Effector memory CD4-positive, alpha-beta T cell (primary cell): ENCODE results near the gene FAM149B1.

Experiments
- DNase-seq, 3 donors: peaks; one replicate each; pipeline ENCODE4 v3.0.0-alpha.2; 2020
- H3K27ac ChIP-seq: 2 replicates; pipeline ENCODE4 v1.7.0; 2013; ENCODE audit warnings: mild to moderate bottlenecking, low read length, moderate library complexity; ENCODE audit not compliant: insufficient read depth, poor library complexity, severe bottlenecking
- H3K27me3 ChIP-seq: replicated peaks from 2 replicates; pipeline ENCODE4 v1.7.0; 2013; ENCODE audit warnings: mild to moderate bottlenecking, low read length; ENCODE audit not compliant: insufficient read depth, control insufficient read depth, poor library complexity, severe bottlenecking
- H3K36me3 ChIP-seq: 2 replicates; pipeline ENCODE4 v1.7.0; 2013; ENCODE audit warnings: mild to moderate bottlenecking, low read length, moderate library complexity; ENCODE audit not compliant: control insufficient read depth, insufficient read depth
- H3K4me1 ChIP-seq: 2 replicates; pipeline ENCODE4 v1.7.0; 2013; ENCODE audit warnings: low read length, mild to moderate bottlenecking; ENCODE audit not compliant: control insufficient read depth, insufficient read depth, poor library complexity, severe bottlenecking
- H3K4me3 ChIP-seq: 2 replicates; pipeline ENCODE4 v1.7.0; 2013; ENCODE audit warnings: low read length, low read depth, mild to moderate bottlenecking; ENCODE audit not compliant: insufficient read depth, poor library complexity, severe bottlenecking
- H3K9me3 ChIP-seq: 2 replicates; pipeline ENCODE4 v1.7.0; 2013; ENCODE audit warnings: mild to moderate bottlenecking, low read length, moderate library complexity; ENCODE audit not compliant: control insufficient read depth

FAM149B1 gene

GRCh38 chr10:73226663-73227062 lies 58.7 kb downstream of the FAM149B1 start:
- H3K4me1 ChIP-seq, result no peaks in the 10 kb centered on the region
- H3K9me3 ChIP-seq, result no peaks in the 10 kb centered on the region
- no peak for DNase-seq
- no peaks in the 10 kb centered on the region for H3K36me3 ChIP-seq
- no peaks in the 10 kb centered on the region for H3K27me3 ChIP-seq
- no peak overlapping the region for H3K4me3 ChIP-seq
- no peak overlapping the region for H3K27ac ChIP-seq

- Histone ChIP-seq H3K36me3 (peaks cover 5% of the 10 kb centered on the region), H3K9me3 (no peaks in the 10 kb centered on the region), H3K27ac (no peak overlapping the region), H3K4me3 (no peak overlapping the region), H3K4me1 (no peaks in the 10 kb centered on the region), H3K27me3 (no peaks in the 10 kb centered on the region)
- no peak for DNase-seq
These were observed 60.3 kb downstream of the FAM149B1 start for GRCh38 chr10:73228247-73228646.

- Histone ChIP-seq H3K4me3 (no peak overlapping the region), H3K27me3 (no peaks in the 10 kb centered on the region), H3K4me1 (no peaks in the 10 kb centered on the region), H3K27ac (no peak overlapping the region), H3K36me3 (peaks cover 5% of the 10 kb centered on the region), H3K9me3 (no peaks in the 10 kb centered on the region)
- DNase-seq, result no peak
These were observed 61.6 kb downstream of the FAM149B1 start for GRCh38 chr10:73229567-73229966.

GRCh38 chr10:73232887-73233286 lies 65.0 kb downstream of the FAM149B1 start:
- Histone ChIP-seq H3K4me1 (no peaks in the 10 kb centered on the region), H3K27ac (no peak overlapping the region), H3K27me3 (no peaks in the 10 kb centered on the region), H3K36me3 (peaks cover 15% of the 10 kb centered on the region), H3K4me3 (no peak overlapping the region), H3K9me3 (no peaks in the 10 kb centered on the region)
- DNase-seq, result no peak

GRCh38 chr10:73233883-73234282 lies 66.0 kb downstream of the FAM149B1 start:
- H3K4me3 ChIP-seq, result no peak overlapping the region
- H3K27ac ChIP-seq, result no peak overlapping the region
- DNase-seq, result no peak
- peaks cover 4% of the 10 kb centered on the region for H3K4me1 ChIP-seq
- no peaks in the 10 kb centered on the region for H3K9me3 ChIP-seq
- H3K27me3 ChIP-seq, result no peaks in the 10 kb centered on the region
- H3K36me3 ChIP-seq, result peaks cover 15% of the 10 kb centered on the region

GRCh38 chr10:73234695-73235094 lies 66.8 kb downstream of the FAM149B1 start:
- Histone ChIP-seq H3K27ac (no peak overlapping the region), H3K4me3 (no peak overlapping the region), H3K36me3 (peaks cover 20% of the 10 kb centered on the region), H3K9me3 (no peaks in the 10 kb centered on the region), H3K4me1 (peaks cover 4% of the 10 kb centered on the region), H3K27me3 (no peaks in the 10 kb centered on the region)
- DNase-seq, result no peak

- peaks cover 42% of the 10 kb centered on the region for H3K36me3 ChIP-seq
- DNase-seq, result no peak
These were observed 71.2 kb downstream of the FAM149B1 start for GRCh38 chr10:73238990-73239566.

GRCh38 chr10:73239908-73240307 lies 72.0 kb downstream of the FAM149B1 start:
- H3K36me3 ChIP-seq, result peaks cover 42% of the 10 kb centered on the region
- no peaks in the 10 kb centered on the region for H3K9me3 ChIP-seq
- peaks cover 4% of the 10 kb centered on the region for H3K4me1 ChIP-seq

More at GRCh38 chr10:73238990-73239566, 71.2 kb downstream of the FAM149B1 start:
- no peaks in the 10 kb centered on the region for H3K27me3 ChIP-seq
- peaks cover 4% of the 10 kb centered on the region for H3K4me1 ChIP-seq
- no peak overlapping the region for H3K27ac ChIP-seq
- H3K4me3 ChIP-seq, result no peak overlapping the region
- H3K9me3 ChIP-seq, result no peaks in the 10 kb centered on the region

GRCh38 chr10:73244866-73245477 lies 77.1 kb downstream of the FAM149B1 start:
- Histone ChIP-seq H3K36me3 (peaks cover 27% of the 10 kb centered on the region), H3K27ac (no peak overlapping the region)

More at GRCh38 chr10:73239908-73240307, 72.0 kb downstream of the FAM149B1 start:
- DNase-seq, result no peak
- H3K4me3 ChIP-seq, result no peak overlapping the region
- no peaks in the 10 kb centered on the region for H3K27me3 ChIP-seq
- H3K27ac ChIP-seq, result no peak overlapping the region

GRCh38 chr10:73246322-73246645 lies 78.4 kb downstream of the FAM149B1 start:
- Histone ChIP-seq H3K27ac (peak overlapping the region; percentile 81), H3K4me3 (peak overlapping the region; percentile 75), H3K27me3 (no peaks in the 10 kb centered on the region), H3K4me1 (peaks cover 6% of the 10 kb centered on the region), H3K9me3 (no peaks in the 10 kb centered on the region), H3K36me3 (peaks cover 21% of the 10 kb centered on the region)
- no peak for DNase-seq

More at GRCh38 chr10:73244866-73245477, 77.1 kb downstream of the FAM149B1 start:
- no peak overlapping the region for H3K4me3 ChIP-seq
- H3K4me1 ChIP-seq, result peaks cover 4% of the 10 kb centered on the region
- no peaks in the 10 kb centered on the region for H3K9me3 ChIP-seq
- DNase-seq, result no peak
- H3K27me3 ChIP-seq, result no peaks in the 10 kb centered on the region
